K562 (cell line): ENCODE results near the gene ADAM21. TPM values are rescaled to one million over a fixed set of nuclear protein-coding genes. Genes with fewer than 3 reads are reported as not detected.
A peak's percentile ranks its signal among the peaks of the same experiment; 100 is the strongest.
"Not testable (repeated sequence)": the region's sequence is repeated elsewhere in the genome, so short reads cannot be mapped to it uniquely, and the experiment has no call there.

Source experiments
- ATAC-seq: fragments of 200-7000 bp; cut with Tn5 transposase; 3 replicates; pipeline ENCODE4 v1.9.1; 2020; ENCODE audit warnings: moderate library complexity
- BruUV-seq: library from RNA; stranded (reverse); fragments of 400-500 nt; replicated peaks from 2 replicates; lab custom pipeline; 2021; lab: Mats Ljungman, UMichigan
- CTCF ChIA-PET: fragments of 300-600 bp; formaldehyde crosslinking; extraction: SDS; loops from one replicate; lab custom pipeline; 2021; ENCODE audit warnings: low intra/inter-chr PET ratio; lab: Yijun Ruan, JAX
- POLR2A ChIA-PET: fragments of 300-600, 350-650 bp; sonication (Branson Sonifier 250); formaldehyde crosslinking; extraction: SDS; loops from one replicate; lab custom pipeline; 2021; ENCODE audit warnings: antibody characterized with exemption, inconsistent platforms; lab: Yijun Ruan, JAX
- DNase-seq, 4 experiments: peaks; one replicate each; pipeline versions ENCODE4 v3.0.0 to v3.0.0-alpha.2; 2011 to 2018; ENCODE audit warnings: low spot score in 3 of 4, mixed read lengths in 3 of 4; ENCODE audit errors: extremely low read depth in 1 of 4
- FAIRE-seq: peaks from 2 replicates; lab custom pipeline; 2011; peaks lifted over from hg19 to GRCh38; lab: Jason Lieb, UNC
- H2AFZ ChIP-seq: 2 replicates; pipeline ENCODE4 v1.6.0; 2011; ENCODE audit warnings: low read depth, low read length, control low read depth, inconsistent platforms
- H3K27ac ChIP-seq: fragments of 200-600 bp; 3 replicates; pipeline ENCODE4 v1.8.0; 2011; ENCODE audit warnings: low read depth, mild to moderate bottlenecking, control low read depth, inconsistent platforms, low read length, moderate library complexity, mixed read lengths; ENCODE audit errors: extremely low read depth
- H3K27me3 ChIP-seq, 2 experiments: fragments of 300-600 bp in 1 of 2; 2 replicates in 1 of 2; 3 replicates in 1 of 2; pipeline versions ENCODE4 v1.6.0 to v1.8.0; 2011; ENCODE audit warnings: inconsistent platforms in 2 of 2, low read length in 2 of 2, mild to moderate bottlenecking in 1 of 2, mixed read lengths in 1 of 2, moderate library complexity in 1 of 2; ENCODE audit not compliant: control insufficient read depth in 2 of 2, insufficient read depth in 2 of 2
- H3K36me3 ChIP-seq: fragments of 300-600 bp; 3 replicates; pipeline ENCODE4 v1.8.0; 2011; ENCODE audit warnings: mild to moderate bottlenecking, low read length, inconsistent platforms; ENCODE audit not compliant: control insufficient read depth, insufficient read depth
- H3K4me1 ChIP-seq, 2 experiments: fragments of 200-600 bp in 1 of 2; replicated peaks in 1 of 2; 2 replicates in 1 of 2; 3 replicates in 1 of 2; pipeline versions ENCODE4 v1.5.1 to v1.8.0; 2011; ENCODE audit warnings: inconsistent platforms in 2 of 2, low read length in 2 of 2, mild to moderate bottlenecking in 1 of 2, mixed read lengths in 1 of 2, moderate library complexity in 1 of 2; ENCODE audit not compliant: control insufficient read depth in 2 of 2, insufficient read depth in 2 of 2
- H3K4me2 ChIP-seq: 2 replicates; pipeline ENCODE4 v1.6.1; 2011; ENCODE audit warnings: low read length, control low read depth, inconsistent platforms, mixed read lengths; ENCODE audit not compliant: insufficient read depth
- H3K4me3 ChIP-seq: fragments of 200-600 bp; sonication (generic), shearing (Covaris generic); 2 replicates; pipeline ENCODE4 v1.5.1; 2016; ENCODE audit warnings: control low read depth, inconsistent platforms
- H3K79me2 ChIP-seq: fragments of 200-600 bp; 3 replicates; pipeline ENCODE4 v1.8.0; 2011; ENCODE audit warnings: low read length, inconsistent platforms; ENCODE audit not compliant: control insufficient read depth, insufficient read depth
- H3K9ac ChIP-seq, 2 experiments: 2 replicates each; pipeline versions ENCODE4 v1.6.0 to v1.6.1; 2011; ENCODE audit warnings: low read depth in 2 of 2, low read length in 2 of 2, control low read depth in 1 of 2, inconsistent platforms in 1 of 2, mild to moderate bottlenecking in 1 of 2, mixed read lengths in 1 of 2; ENCODE audit not compliant: insufficient read depth in 1 of 2
- H3K9me1 ChIP-seq: one replicate; pipeline ENCODE4 v1.6.0; 2011; ENCODE audit warnings: inconsistent platforms, mild to moderate bottlenecking, low read length, moderate library complexity; ENCODE audit not compliant: control insufficient read depth, insufficient read depth
- H3K9me3 ChIP-seq: replicated peaks from 2 replicates; pipeline ENCODE4 v1.5.1; 2011; ENCODE audit warnings: low read depth, low read length, inconsistent platforms; ENCODE audit not compliant: control insufficient read depth, insufficient read depth
- H4K20me1 ChIP-seq: replicated peaks from 2 replicates; pipeline ENCODE4 v1.6.1; 2011; ENCODE audit warnings: low read length, inconsistent platforms, mixed read lengths; ENCODE audit not compliant: control insufficient read depth, insufficient read depth
- NR2C1 ChIP-seq, 2 experiments: fragments of 450-650 bp; IDR thresholded peaks; 2 replicates each; pipeline ENCODE4 v1.6.1; 2017; ENCODE audit warnings: mild to moderate bottlenecking in 2 of 2, antibody characterized with exemption in 1 of 2, inconsistent platforms in 1 of 2, missing compliant biosample characterization in 1 of 2, missing genetic modification characterization in 1 of 2
- RFX1 ChIP-seq: fragments of 450-650 bp; IDR thresholded peaks from 2 replicates; pipeline ENCODE4 v1.6.1; 2016; ENCODE audit warnings: mild to moderate bottlenecking, moderate library complexity
- SRF ChIP-seq, 2 experiments: fragments of 250-450, 450-650 bp in 1 of 2; sonication (Bioruptor Pico) in 1 of 2; sonication (generic) in 1 of 2; formaldehyde crosslinking; IDR thresholded peaks; 2 replicates each; pipeline versions ENCODE4 v1.5.0 to v1.5.1; 2020 to 2022; ENCODE audit warnings: mild to moderate bottlenecking in 1 of 2, missing genetic modification reagents in 1 of 2
- ZNF639 ChIP-seq, 2 experiments: fragments of 200-800 bp in 1 of 2; sonication (Bioruptor generic) in 1 of 2; sonication (generic) in 1 of 2; formaldehyde crosslinking in 1 of 2; IDR thresholded peaks in 1 of 2; conservative IDR thresholded peaks in 1 of 2; 2 replicates each; pipeline versions ENCODE4 v1.5.0 to v1.6.1; 2016 to 2020; ENCODE audit warnings: missing compliant biosample characterization in 1 of 2, missing genetic modification characterization in 1 of 2, missing genetic modification reagents in 1 of 2
- WGBS: fragments of 100-300 bp; shearing (Covaris generic); methylation state at CpG from one replicate; pipeline ENCODE4 v1.1.6; 2016; ENCODE audit warnings: low coverage, mixed read lengths; ENCODE audit not compliant: insufficient coverage; ENCODE audit errors: missing lambda C conversion rate; 5-methylcytosine and 5-hydroxymethylcytosine counted together
- in situ Hi-C: fragments of 300-500 bp; cut with MboI; formaldehyde crosslinking; loops from 4 replicates; pipeline ENCODE4 v1.15.0; 2018; ENCODE audit warnings: inconsistent platforms, mixed read lengths
- intact Hi-C: fragments of 100-400 bp; cut with micrococcal nuclease; formaldehyde crosslinking; loops from 2 replicates; pipeline ENCODE4 v1.14.2; 2022
- polyA plus RNA-seq, 8 experiments: library from polyadenylated mRNA; depleted of rRNA in 4 of 8; stranded (reverse) in 5 of 8; unstranded in 3 of 8; fragments of >200 nt; fragmentation: Nextera tagmentation in 2 of 8; fragmentation: Illumina TruSeq in 1 of 8; extraction: Ambion mirVana in 2 of 8; extraction: Trizol in 1 of 8; gene quantifications; 2 replicates each; pipeline versions ENCODE4 v1.2.1 to v1.2.3, GENCODE V29; 2011 to 2014; ENCODE audit warnings: inconsistent platforms in 1 of 8, missing spikeins in 1 of 8
- total RNA-seq, 7 experiments: library from RNA; depleted of rRNA in 6 of 7; stranded (reverse); fragments of >200 nt in 6 of 7; fragmentation: Illumina TruSeq in 2 of 7; extraction: Trizol in 2 of 7; gene quantifications; 2 replicates each; pipeline versions ENCODE4 v1.2.1 to v1.2.3, GENCODE V29; 2011 to 2021; ENCODE audit warnings: low replicate concordance in 1 of 7

ADAM21 gene
- total and polyA plus RNA-seq, 9 of the 15 experiments (the other 6 are each of a cell fraction or from before 2014, with no cell fraction given) = 0.03 to 0.15 (median 0.05) TPM; not detected in 4

- H3K9ac ChIP-seq; intact Hi-C loops; H3K4me3 ChIP-seq; H3K4me1 ChIP-seq; in situ Hi-C loops; H3K4me2 ChIP-seq; H3K27me3 ChIP-seq; ATAC-seq; H3K9me3 ChIP-seq; H4K20me1 ChIP-seq; H3K9me1 ChIP-seq; DNase-seq; H3K79me2 ChIP-seq; POLR2A ChIA-PET; BruUV-seq; FAIRE-seq; H3K36me3 ChIP-seq; CTCF ChIA-PET; H2AFZ ChIP-seq; H3K27ac ChIP-seq; TF ChIP-seq NR2C1 (IDR thresholded peaks at IDR 0.05): not testable (repeated sequence)
- TF ChIP-seq SRF (CRISPR knock-in tag; IDR thresholded peaks at IDR 0.05) (peak in 1 of 2 experiments; percentile 87; a peak in 2 of 4 replicates), ZNF639 (CRISPR knock-in tag; conservative IDR thresholded peaks at IDR 0.05 in 1 of 2, IDR thresholded peaks at IDR 0.05 in 1 of 2) (0 out of 4 replicates have a peak, but pooled peaks of 1 of the 2 experiments have one; percentile 39), NR2C1 (tag; IDR thresholded peaks at IDR 0.05) (peak; percentile 34; the same call in 1 of the 2 replicates), RFX1 (peak; percentile 54)
- 0% methylated on average over 3 of the region's 4 CpGs for WGBS
Observed at GRCh38 chr14:70419270-70419931, 32.6 kb upstream of the ADAM21 start.
